CD8-positive, alpha-beta memory T cell (primary cell): ENCODE results near the gene SPCS3. TPM values are rescaled to one million over a fixed set of nuclear protein-coding genes. Genes with fewer than 3 reads are reported as not detected.
"Not testable (repeated sequence)": the region's sequence is repeated elsewhere in the genome, so short reads cannot be mapped to it uniquely, and the experiment has no call there.

Experiments
- CTCF ChIA-PET: fragments of 350-600 bp; sonication (Branson Sonifier 250); formaldehyde crosslinking; loops from one replicate; lab custom pipeline; 2021; ENCODE audit warnings: antibody characterized with exemption; lab: Charles Lee
- POLR2A ChIA-PET: fragments of 350-600 bp; sonication (Branson Sonifier 250); formaldehyde crosslinking; loops from one replicate; lab custom pipeline; 2021; ENCODE audit warnings: antibody characterized with exemption; lab: Charles Lee
- DNase-seq, 5 donors: peaks; one replicate each; pipeline versions ENCODE4 v3.0.0 to v3.0.0-alpha.2; 2020 to 2022; ENCODE audit warnings: mixed read lengths in 1 of 5
- H3K27ac ChIP-seq: one replicate; pipeline ENCODE4 v1.7.0; 2013; ENCODE audit warnings: low read depth, mild to moderate bottlenecking, low read length, moderate library complexity
- H3K27me3 ChIP-seq: 2 replicates; pipeline ENCODE4 v1.7.0; 2013; ENCODE audit warnings: low read length, mild to moderate bottlenecking; ENCODE audit not compliant: insufficient read depth, poor library complexity, severe bottlenecking
- H3K36me3 ChIP-seq: 2 replicates; pipeline ENCODE4 v1.7.0; 2013; ENCODE audit warnings: mild to moderate bottlenecking, low read length, moderate library complexity; ENCODE audit not compliant: insufficient read depth
- H3K4me1 ChIP-seq: 2 replicates; pipeline ENCODE4 v1.7.0; 2013; ENCODE audit warnings: mild to moderate bottlenecking, low read length, moderate library complexity; ENCODE audit not compliant: insufficient read depth
- H3K4me3 ChIP-seq: 2 replicates; pipeline ENCODE4 v1.7.0; 2013; ENCODE audit warnings: mild to moderate bottlenecking, low read length
- H3K9me3 ChIP-seq: 2 replicates; pipeline ENCODE4 v1.7.0; 2013; ENCODE audit warnings: mild to moderate bottlenecking, low read length
- H3K27ac Mint-ChIP-seq, 8 donors: one replicate each; pipeline ENCODE4 v1.8.0; 2020 to 2021; ENCODE audit warnings: mixed read lengths in 8 of 8, mild to moderate bottlenecking in 6 of 8, inconsistent platforms in 3 of 8, moderate library complexity in 3 of 8
- H3K27me3 Mint-ChIP-seq, 2 donors: one replicate each; pipeline ENCODE4 v1.8.0; 2020 to 2021; ENCODE audit warnings: mixed read lengths in 2 of 2, mild to moderate bottlenecking in 1 of 2, moderate library complexity in 1 of 2
- H3K36me3 Mint-ChIP-seq, 3 donors: one replicate each; pipeline ENCODE4 v1.8.0; 2020 to 2021; ENCODE audit warnings: mixed read lengths in 3 of 3, inconsistent platforms in 1 of 3, mild to moderate bottlenecking in 1 of 3
- H3K4me1 Mint-ChIP-seq, 3 donors: one replicate each; pipeline ENCODE4 v1.8.0; 2020 to 2021; ENCODE audit warnings: mixed read lengths in 3 of 3, inconsistent platforms in 1 of 3, mild to moderate bottlenecking in 1 of 3
- H3K4me3 Mint-ChIP-seq, 7 donors: one replicate each; pipeline ENCODE4 v1.8.0; 2020 to 2021; ENCODE audit warnings: mixed read lengths in 7 of 7, mild to moderate bottlenecking in 6 of 7, moderate library complexity in 4 of 7, inconsistent platforms in 2 of 7
- H3K9me3 Mint-ChIP-seq, 5 donors: one replicate each; pipeline ENCODE4 v1.8.0; 2020 to 2022; ENCODE audit warnings: mixed read lengths in 5 of 5, mild to moderate bottlenecking in 3 of 5, moderate library complexity in 2 of 5, inconsistent platforms in 1 of 5
- polyA plus RNA-seq: library from polyadenylated mRNA; unstranded; fragments of 300-500 nt; fragmentation: Illumina TruSeq; gene quantifications from one replicate; pipeline ENCODE4 v1.2.3, GENCODE V29; 2021
- total RNA-seq, 2 experiments: library from RNA; stranded (reverse); gene quantifications; one replicate each; pipeline ENCODE4 v1.2.3, GENCODE V29; 2021

The SPCS3 gene
- total and polyA plus RNA-seq, 3 experiments from 2014 or later, result 58.8 to 180 (median 169) TPM

GRCh38 chr4:176340871-176341685 lies 21.3 kb downstream of the SPCS3 start:
- ChIA-PET CTCF (interaction anchor here (0.8 to 1.9 kb wide), 10 partner anchors 9 to 393 kb away, joined by 3 to 10 read pairs (median 3); no protein-coding TSS in a partner anchor), POLR2A (interaction anchor here (0.7 kb wide), 1 partner anchor 245 kb away, joined by 4 read pairs; no protein-coding TSS in a partner anchor)
- peak in 2 of 5 donors; percentile 25 to 26 for DNase-seq
- Histone ChIP-seq H3K27ac (no peak overlapping the region), H3K9me3 (peaks cover 20% of the 10 kb centered on the region), H3K27me3 (no peaks in the 10 kb centered on the region), H3K36me3 (no peaks in the 10 kb centered on the region), H3K4me1 (no peaks in the 10 kb centered on the region), H3K4me3 (no peak overlapping the region)
- H3K4me3 Mint-ChIP-seq, result no peak overlapping the region
- peaks cover 9 to 23% (median 21%) of the 10 kb centered on the region in 3 donors for H3K4me1 Mint-ChIP-seq
- peaks cover 7 to 22% (median 17%) of the 10 kb centered on the region in 5 donors for H3K9me3 Mint-ChIP-seq
- H3K36me3 Mint-ChIP-seq, result peaks cover 6 to 22% (median 15%) of the 10 kb centered on the region in 3 donors
- peak overlapping the region in 2 of 8 donors; percentile 40 to 52 for H3K27ac Mint-ChIP-seq
- H3K27me3 Mint-ChIP-seq, result no peaks in the 10 kb centered on the region

GRCh38 chr4:176342384-176342783 lies 22.6 kb downstream of the SPCS3 start:
- Histone ChIP-seq H3K9me3 (peaks cover 20% of the 10 kb centered on the region), H3K36me3 (no peaks in the 10 kb centered on the region), H3K4me1 (no peaks in the 10 kb centered on the region), H3K4me3 (no peak overlapping the region), H3K27me3 (no peaks in the 10 kb centered on the region), H3K27ac (no peak overlapping the region)
- Mint-ChIP-seq H3K27me3 (no peaks in the 10 kb centered on the region), H3K4me1 (peaks cover 6 to 16% (median 14%) of the 10 kb centered on the region in 3 donors), H3K4me3 (no peak overlapping the region), H3K27ac (no peak overlapping the region), H3K9me3 (peaks cover 7 to 22% (median 17%) of the 10 kb centered on the region in 5 donors), H3K36me3 (peaks cover 4 to 28% (median 7%) of the 10 kb centered on the region in 3 donors)
- ChIA-PET POLR2A (no interaction called here), CTCF (interaction anchor here (1.0 to 1.1 kb wide), 3 partner anchors 10 to 171 kb away, joined by 3 read pairs; no protein-coding TSS in a partner anchor)
- no peak for DNase-seq

GRCh38 chr4:176343286-176343685 lies 23.5 kb downstream of the SPCS3 start:
- Mint-ChIP-seq H3K9me3 (peaks cover 7 to 22% (median 17%) of the 10 kb centered on the region in 5 donors), H3K4me3 (no peak overlapping the region), H3K27ac (no peak overlapping the region), H3K27me3 (no peaks in the 10 kb centered on the region), H3K4me1 (peaks cover 6 to 16% (median 14%) of the 10 kb centered on the region in 3 donors), H3K36me3 (peaks cover 4 to 28% (median 7%) of the 10 kb centered on the region in 3 donors)
- Histone ChIP-seq H3K27me3 (no peaks in the 10 kb centered on the region), H3K4me3 (no peak overlapping the region), H3K27ac (no peak overlapping the region), H3K36me3 (no peaks in the 10 kb centered on the region), H3K4me1 (no peaks in the 10 kb centered on the region), H3K9me3 (peaks cover 20% of the 10 kb centered on the region)
- ChIA-PET POLR2A (no interaction called here), CTCF (interaction anchor here (1.0 kb wide), 1 partner anchor 10 kb away, joined by 3 read pairs; no protein-coding TSS in a partner anchor)
- DNase-seq, result no peak

- peaks cover 7 to 22% (median 17%) of the 10 kb centered on the region in 5 donors for H3K9me3 Mint-ChIP-seq
- DNase-seq, H3K27ac Mint-ChIP-seq, H3K4me3 ChIP-seq, H3K27ac ChIP-seq, H3K27me3 ChIP-seq, H3K4me3 Mint-ChIP-seq, H3K27me3 Mint-ChIP-seq, H3K36me3 ChIP-seq, H3K4me1 ChIP-seq, CTCF ChIA-PET, POLR2A ChIA-PET: not testable (repeated sequence)
- peaks cover 20% of the 10 kb centered on the region for H3K9me3 ChIP-seq
- peaks cover 11 to 44% (median 18%) of the 10 kb centered on the region in 3 donors for H3K36me3 Mint-ChIP-seq
- peaks cover 4 to 10% (median 10%) of the 10 kb centered on the region in 3 donors for H3K4me1 Mint-ChIP-seq
These were observed 25.6 kb downstream of the SPCS3 start for GRCh38 chr4:176345346-176345745.

GRCh38 chr4:176346836-176347235 lies 27.1 kb downstream of the SPCS3 start:
- H3K27ac ChIP-seq, DNase-seq, H3K4me1 ChIP-seq, H3K4me1 Mint-ChIP-seq, H3K36me3 ChIP-seq, POLR2A ChIA-PET, H3K4me3 Mint-ChIP-seq, H3K27ac Mint-ChIP-seq, H3K27me3 Mint-ChIP-seq, H3K4me3 ChIP-seq, CTCF ChIA-PET, H3K27me3 ChIP-seq: not testable (repeated sequence)
- H3K9me3 Mint-ChIP-seq, result peaks cover 7 to 22% (median 17%) of the 10 kb centered on the region in 5 donors
- H3K9me3 ChIP-seq, result peaks cover 20% of the 10 kb centered on the region
- H3K36me3 Mint-ChIP-seq, result peaks cover 11 to 55% (median 23%) of the 10 kb centered on the region in 3 donors

GRCh38 chr4:176350671-176351070 lies 30.9 kb downstream of the SPCS3 start:
- H3K9me3 Mint-ChIP-seq, result peaks cover 0 to 6% (median 2%) of the 10 kb centered on the region in 5 donors
- Histone ChIP-seq H3K4me1 (no peaks in the 10 kb centered on the region), H3K4me3 (no peak overlapping the region), H3K36me3 (no peaks in the 10 kb centered on the region), H3K9me3 (no peaks in the 10 kb centered on the region), H3K27me3 (no peaks in the 10 kb centered on the region), H3K27ac (no peak overlapping the region)
- POLR2A ChIA-PET, result no interaction called here
- no peaks in the 10 kb centered on the region for H3K4me1 Mint-ChIP-seq
- CTCF ChIA-PET, result no interaction called here
- H3K36me3 Mint-ChIP-seq, result peaks cover 8 to 50% (median 18%) of the 10 kb centered on the region in 3 donors
- H3K4me3 Mint-ChIP-seq, result no peak overlapping the region
- H3K27ac Mint-ChIP-seq, result no peak overlapping the region
- DNase-seq, result no peak
- H3K27me3 Mint-ChIP-seq, result no peaks in the 10 kb centered on the region

GRCh38 chr4:176354884-176355283 lies 35.1 kb downstream of the SPCS3 start:
- Histone ChIP-seq H3K4me3 (no peak overlapping the region), H3K27me3 (no peaks in the 10 kb centered on the region), H3K9me3 (no peaks in the 10 kb centered on the region), H3K36me3 (no peaks in the 10 kb centered on the region), H3K27ac (no peak overlapping the region), H3K4me1 (no peaks in the 10 kb centered on the region)
- H3K9me3 Mint-ChIP-seq, result peaks cover 0 to 2% (median 0%) of the 10 kb centered on the region in 5 donors
- CTCF ChIA-PET, result interaction anchor here (1.3 kb wide), 1 partner anchor 13 kb away, joined by 3 read pairs; no protein-coding TSS in a partner anchor
- H3K4me1 Mint-ChIP-seq, result no peaks in the 10 kb centered on the region
- peaks cover 2 to 30% (median 8%) of the 10 kb centered on the region in 3 donors for H3K36me3 Mint-ChIP-seq
- POLR2A ChIA-PET, result no interaction called here
- no peaks in the 10 kb centered on the region for H3K27me3 Mint-ChIP-seq
- DNase-seq, result no peak
- no peak overlapping the region for H3K4me3 Mint-ChIP-seq
- H3K27ac Mint-ChIP-seq, result no peak overlapping the region
